ENCODE data around the gene TGIF1. TPM values are rescaled to one million over a fixed set of nuclear protein-coding genes. Genes with fewer than 3 reads are reported as not detected.

The TGIF1 gene
- total RNA-seq (2022; extraction: Qiagen RNA extraction; ENCODE audit: low read depth), result 149 to 175 TPM (median 161 TPM) in 5 replicates

DNA sequence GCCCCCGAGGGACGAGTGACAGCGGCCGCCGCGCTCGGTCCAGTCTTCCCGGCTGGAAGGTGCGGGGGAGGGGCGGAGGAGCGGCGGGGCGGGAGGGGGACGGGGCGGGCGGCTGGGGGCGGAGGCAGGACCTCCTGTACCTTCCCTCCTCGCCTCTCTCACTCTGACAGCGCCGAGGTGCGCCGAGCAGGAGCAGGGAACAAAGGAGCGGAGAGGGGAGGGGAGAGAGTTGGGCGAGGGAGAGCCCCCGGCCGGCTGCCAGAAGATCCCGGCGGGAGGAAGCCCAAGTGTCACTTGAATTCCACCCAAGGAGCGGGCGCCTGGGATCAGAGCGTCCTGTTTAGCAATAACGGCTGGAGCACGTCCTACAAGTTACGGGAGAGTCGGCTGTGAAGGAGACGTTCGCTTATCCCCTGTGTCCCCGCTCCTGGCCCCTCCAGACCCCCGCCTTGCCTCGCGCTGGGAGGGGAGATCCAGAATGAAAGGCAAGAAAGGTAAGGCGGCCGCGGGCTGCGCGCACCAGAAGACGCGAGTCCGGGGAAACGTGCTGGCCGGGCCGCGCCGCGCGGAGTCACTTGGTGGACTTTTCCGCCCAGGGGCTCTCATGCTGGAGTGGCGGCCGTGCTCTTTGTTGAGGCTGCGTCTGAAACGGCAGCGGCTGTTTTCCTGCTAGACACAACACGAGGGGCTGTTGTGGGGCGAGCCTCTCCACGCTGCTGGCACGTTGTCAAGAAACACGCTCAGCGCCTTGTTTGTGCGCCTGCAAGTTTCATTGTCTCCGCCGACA is at the start of gene TGIF1:
TGIF1 (plus strand) TSS at position 161 of the 787 bp plus-strand sequence; CDS start at position 479, 318 bp downstream.

Other genes starting within 250 kb of the TGIF1 start
- 0.07 to 0.25 TPM (median 0.08 TPM) in 5 replicates for gene MYOM1, start 230.2 kb upstream of the TGIF1 start, total RNA-seq (2022; extraction: Qiagen RNA extraction; ENCODE audit: low read depth)
- gene MYL12A, start 202.4 kb upstream of the TGIF1 start, total RNA-seq (2022; extraction: Qiagen RNA extraction; ENCODE audit: low read depth), result 222 to 359 TPM (median 319 TPM) in 5 replicates
- 329 to 432 TPM (median 399 TPM) in 5 replicates for gene MYL12B, start 188.0 kb upstream of the TGIF1 start, total RNA-seq (2022; extraction: Qiagen RNA extraction; ENCODE audit: low read depth)